GM19043 (cell line): Measurements from ENCODE around the gene RPS15A.
"Not testable (repeated sequence)": the region's sequence is repeated elsewhere in the genome, so short reads cannot be mapped to it uniquely, and the experiment has no call there.

Experiments
- ATAC-seq: cut with Tn5 transposase; IDR thresholded peaks from one replicate; pipeline ENCODE4 v1.9.1; 2021; ENCODE audit warnings: low read depth; ENCODE audit not compliant: unreplicated experiment

The RPS15A gene

DNA sequence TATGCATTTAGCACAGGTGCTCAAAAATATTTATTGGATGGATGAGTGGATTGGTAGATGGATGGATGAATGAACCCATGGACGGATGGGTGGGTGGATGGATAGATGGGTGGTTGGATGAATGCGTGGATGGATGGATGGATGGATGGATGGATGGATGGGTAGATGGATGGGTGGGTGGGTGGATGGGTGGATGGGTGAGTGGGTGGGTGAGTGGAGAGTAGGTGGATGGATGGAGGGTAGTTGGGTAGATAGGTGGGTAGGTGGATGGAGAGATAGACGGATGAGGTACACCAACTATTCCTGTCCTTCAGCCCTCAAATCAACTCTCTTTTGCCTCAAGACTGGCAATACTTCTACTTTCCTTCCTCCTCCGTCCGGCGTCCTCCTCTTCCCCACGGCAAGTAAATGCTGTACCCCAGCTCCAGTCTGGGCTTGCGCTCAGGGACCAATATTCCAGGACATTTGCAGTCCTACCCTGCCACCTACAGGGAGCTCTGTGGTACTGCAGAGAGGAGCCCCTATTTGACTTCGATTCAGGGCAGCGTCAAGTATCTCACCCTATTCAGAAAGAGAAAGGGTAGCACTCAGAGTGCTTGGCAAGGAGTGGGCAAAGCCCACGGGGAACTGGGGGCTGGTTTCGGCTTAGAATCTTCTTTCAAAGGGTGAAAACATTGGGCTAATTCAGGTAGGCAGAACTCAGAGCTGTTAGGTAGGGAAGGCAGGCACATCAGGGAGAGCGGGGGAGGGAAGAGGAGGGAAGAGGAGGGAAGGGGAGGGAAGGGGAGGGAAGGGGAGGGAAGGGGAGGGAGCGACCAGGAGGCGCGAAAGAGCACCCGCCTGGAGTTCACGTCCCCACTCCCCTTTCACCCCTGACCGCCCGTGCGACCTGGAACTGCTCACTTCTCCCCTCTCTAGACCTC is 30.3 kb downstream of the RPS15A start:
- ATAC-seq = not testable (repeated sequence)

DNA sequence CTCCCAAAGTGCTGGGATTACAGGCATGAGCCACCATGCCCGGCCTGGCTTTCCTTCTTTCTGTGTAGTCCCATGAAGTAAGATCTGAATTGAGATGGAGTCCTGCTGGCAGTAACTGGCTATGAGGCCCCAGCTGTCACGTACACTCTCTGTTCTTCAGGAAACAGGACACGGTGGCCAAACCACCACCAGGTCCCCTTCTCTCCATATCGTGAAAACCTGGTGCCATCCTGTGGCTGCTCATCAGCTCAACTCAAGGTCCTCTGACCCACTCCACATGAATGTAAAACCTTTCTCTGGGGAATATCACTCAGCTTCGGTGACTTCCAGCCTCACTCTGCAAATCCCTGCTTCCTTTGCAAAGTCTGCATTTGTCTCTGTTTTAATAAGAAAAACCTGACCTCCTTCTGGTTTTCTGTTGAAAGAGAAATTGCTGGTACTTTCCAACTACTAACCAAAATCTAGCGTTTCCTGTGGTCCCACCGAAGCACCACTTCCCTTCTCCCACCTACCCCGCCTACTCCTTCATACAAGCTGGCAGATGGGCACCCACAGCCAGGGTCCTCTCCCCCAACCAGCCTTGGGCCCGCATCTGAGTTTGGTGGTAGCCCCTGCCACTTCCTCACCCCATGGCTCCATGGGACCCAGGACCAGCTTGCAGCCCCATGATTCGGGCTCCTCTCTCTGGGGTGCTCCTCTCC is 32.0 kb downstream of the RPS15A start:
- not testable (repeated sequence) for ATAC-seq

DNA sequence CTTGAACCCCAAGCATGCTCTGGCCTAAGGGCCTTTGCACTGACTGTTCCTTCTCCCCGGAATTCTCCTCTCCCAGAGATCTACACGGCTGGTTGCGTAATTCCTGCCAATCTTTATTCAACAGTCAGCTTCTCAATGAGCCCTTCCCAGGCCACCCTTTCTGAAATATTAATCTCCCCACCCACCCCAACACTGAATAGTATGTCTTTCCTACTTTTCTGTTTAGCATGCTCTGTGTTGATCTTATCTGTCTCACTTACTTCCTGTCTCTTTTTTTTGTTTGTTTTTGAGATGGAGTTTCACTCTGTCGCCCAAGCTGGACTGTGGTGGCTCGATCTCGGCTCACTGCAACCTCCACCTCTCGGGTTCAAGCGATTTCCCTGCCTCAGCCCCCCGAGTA is 33.5 kb downstream of the RPS15A start:
- not testable (repeated sequence) for ATAC-seq

DNA sequence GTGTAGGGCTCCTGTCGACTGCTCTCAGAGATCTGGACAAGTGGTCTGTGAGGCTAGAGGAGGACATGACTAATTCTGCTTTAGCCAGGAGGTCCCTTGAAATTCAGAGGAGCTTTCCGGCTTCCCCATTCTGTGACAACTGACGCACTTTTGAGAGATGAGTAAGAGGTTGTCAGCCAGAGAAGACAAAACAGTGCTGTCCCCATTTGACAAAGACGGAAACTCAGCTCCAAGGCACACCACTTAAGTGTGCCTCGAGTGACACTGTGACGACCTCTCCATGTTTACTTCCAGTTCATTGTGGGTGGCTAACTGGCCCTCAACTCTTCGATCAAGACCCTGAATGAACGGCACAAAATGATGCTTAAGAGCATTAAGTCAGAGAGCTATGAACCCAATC is 47.3 kb downstream of the RPS15A start:
- ATAC-seq = not testable (repeated sequence)

DNA sequence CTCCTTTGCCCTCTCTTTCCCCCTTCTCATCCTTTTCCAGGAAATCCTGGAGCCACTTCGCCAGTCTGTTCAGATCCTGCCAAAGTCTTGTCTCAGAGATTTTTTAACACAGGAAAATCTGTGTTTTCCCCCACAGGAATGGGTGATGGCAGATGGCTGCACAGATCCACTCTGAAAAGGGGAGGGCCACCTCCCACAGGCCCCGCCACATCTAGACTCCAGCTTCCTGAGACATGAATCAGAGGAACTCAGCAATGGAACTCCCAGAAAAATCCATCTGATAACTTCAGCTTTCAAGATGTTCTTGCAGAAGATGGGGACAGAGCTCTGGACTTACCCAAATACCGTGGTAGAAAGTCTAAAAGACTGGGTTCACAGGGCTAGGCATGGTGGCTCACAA is 50.1 kb downstream of the RPS15A start:
- not testable (repeated sequence) for ATAC-seq

DNA sequence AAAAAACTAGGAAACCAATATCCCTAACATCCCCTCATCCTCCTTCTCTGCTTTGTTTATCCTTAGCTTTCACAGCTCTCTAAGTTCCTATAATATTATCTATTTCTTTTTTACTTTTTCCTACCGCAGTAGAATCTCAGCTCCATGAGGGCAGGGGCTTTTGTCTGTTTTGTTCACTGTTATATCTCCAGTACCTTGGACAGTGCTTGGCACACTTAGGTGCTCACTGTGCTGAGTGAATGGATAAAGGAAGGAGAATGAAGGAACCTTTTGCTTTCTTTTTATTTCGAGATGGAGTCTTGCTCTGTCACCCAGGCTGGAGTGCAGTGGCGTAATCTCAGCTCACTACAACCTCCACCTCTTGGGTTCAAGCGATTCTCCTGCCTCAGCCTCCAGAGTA is 51.4 kb downstream of the RPS15A start:
- ATAC-seq = not testable (repeated sequence)

DNA sequence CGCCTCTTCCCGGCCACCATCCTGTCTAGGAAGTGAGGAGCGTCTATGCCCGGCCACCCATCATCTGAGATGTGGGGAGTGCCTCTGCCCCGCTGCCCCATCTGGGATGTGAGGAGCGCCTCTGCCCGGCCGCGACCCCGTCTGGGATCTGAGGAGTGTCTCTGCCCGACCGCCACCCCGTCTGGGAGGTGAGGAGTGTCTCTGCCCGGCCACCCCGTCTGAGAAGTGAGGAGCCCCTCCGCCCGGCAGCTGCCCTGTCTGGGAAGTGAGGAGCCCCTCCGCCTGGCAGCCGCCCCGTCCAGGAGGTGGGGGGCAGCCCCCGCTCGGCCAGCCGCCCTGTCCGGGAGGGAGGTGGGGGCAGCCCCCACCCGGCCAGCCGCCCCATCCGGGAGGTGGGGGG is 55.9 kb downstream of the RPS15A start:
- ATAC-seq = not testable (repeated sequence)
